ENCODE data around the gene SPTSSA.

The SPTSSA gene

GRCh38 chr14:34438438-34438837, 23.6 kb downstream of the SPTSSA start:
- no peak for TF ChIP-seq REST (IDR thresholded peaks at IDR 0.05; ENCODE audit: insufficient read depth in 1 of 2, low read depth in 2 of 2, low read length in 2 of 2)
- no peak for TF ChIP-seq SIN3A (IDR thresholded peaks at IDR 0.05; ENCODE audit: borderline replicate concordance, insufficient read depth, low read length)
- TF ChIP-seq TAF1 (IDR thresholded peaks at IDR 0.05; ENCODE audit: borderline replicate concordance, insufficient read depth, low read length): no peak
- TF ChIP-seq POLR2AphosphoS5 (IDR thresholded peaks at IDR 0.05; ENCODE audit: low read depth, low read length): no peak
- TF ChIP-seq FOXP2 (optimal IDR thresholded peaks at IDR 0.05; ENCODE audit: borderline replicate concordance, extremely low read depth, extremely low read length, insufficient read depth): no peak

- TF ChIP-seq REST (IDR thresholded peaks at IDR 0.05; ENCODE audit: insufficient read depth in 1 of 2, low read depth in 2 of 2, low read length in 2 of 2): no peak
- TF ChIP-seq SIN3A (IDR thresholded peaks at IDR 0.05; ENCODE audit: borderline replicate concordance, insufficient read depth, low read length): no peak
- TF ChIP-seq TAF1 (IDR thresholded peaks at IDR 0.05; ENCODE audit: borderline replicate concordance, insufficient read depth, low read length): no peak
- TF ChIP-seq POLR2AphosphoS5 (IDR thresholded peaks at IDR 0.05; ENCODE audit: low read depth, low read length): no peak
- TF ChIP-seq FOXP2 (optimal IDR thresholded peaks at IDR 0.05; ENCODE audit: borderline replicate concordance, extremely low read depth, extremely low read length, insufficient read depth): no peak
These were observed 24.3 kb downstream of the SPTSSA start for GRCh38 chr14:34437729-34438080.

GRCh38 chr14:34436960-34437728, 24.9 kb downstream of the SPTSSA start:
- TF ChIP-seq REST (IDR thresholded peaks at IDR 0.05; ENCODE audit: insufficient read depth in 1 of 2, low read depth in 2 of 2, low read length in 2 of 2) (no peak), POLR2AphosphoS5 (IDR thresholded peaks at IDR 0.05; ENCODE audit: low read depth, low read length) (no peak)

GRCh38 chr14:34436118-34436905, 25.7 kb downstream of the SPTSSA start:
- TF ChIP-seq SIN3A (IDR thresholded peaks at IDR 0.05; ENCODE audit: borderline replicate concordance, insufficient read depth, low read length) (no peak), POLR2AphosphoS5 (IDR thresholded peaks at IDR 0.05; ENCODE audit: low read depth, low read length) (no peak)

- no peak for TF ChIP-seq POLR2AphosphoS5 (IDR thresholded peaks at IDR 0.05; ENCODE audit: low read depth, low read length)
- TF ChIP-seq REST (IDR thresholded peaks at IDR 0.05; ENCODE audit: insufficient read depth in 1 of 2, low read depth in 2 of 2, low read length in 2 of 2): no peak
- TF ChIP-seq FOXP2 (optimal IDR thresholded peaks at IDR 0.05; ENCODE audit: borderline replicate concordance, extremely low read depth, extremely low read length, insufficient read depth): no peak
- no peak for TF ChIP-seq SIN3A (IDR thresholded peaks at IDR 0.05; ENCODE audit: borderline replicate concordance, insufficient read depth, low read length)
- TF ChIP-seq TAF1 (IDR thresholded peaks at IDR 0.05; ENCODE audit: borderline replicate concordance, insufficient read depth, low read length): no peak
These were observed 28.1 kb downstream of the SPTSSA start for GRCh38 chr14:34433957-34434356.

Measured in PFSK-1 (cell line).